Fibroblast of skin of back (primary cell): ENCODE measurements around the gene TADA3.

ENCODE experiments used
- DNase-seq: peaks from one replicate; pipeline ENCODE4 v3.0.0-alpha.2; 2013

TADA3 gene

GRCh38 chr3:9809615-9810432 is 17.6 kb upstream of the TADA3 start, which contains the start of gene TTLL3:
TSS of gene TTLL3 (plus strand) at chr3:9810262. CDS start at chr3:9810662, 400 bp downstream.
- DNase-seq: peak; percentile 63

- DNase-seq: no peak
Observed at GRCh38 chr3:9809239-9809614, 17.0 kb upstream of the TADA3 start.

GRCh38 chr3:9808345-9809037 is 16.2 kb upstream of the TADA3 start:
- DNase-seq: peak; percentile 29

- DNase-seq: no peak
Observed at GRCh38 chr3:9807981-9808344, 15.7 kb upstream of the TADA3 start.

- no peak for DNase-seq
Observed at GRCh38 chr3:9806688-9807589, 14.7 kb upstream of the TADA3 start.

- no peak for DNase-seq
Observed at GRCh38 chr3:9806137-9806536, 13.9 kb upstream of the TADA3 start.

- no peak for DNase-seq
Observed at GRCh38 chr3:9804996-9805395, 12.7 kb upstream of the TADA3 start.

GRCh38 chr3:9803494-9803893 is 11.2 kb upstream of the TADA3 start:
- no peak for DNase-seq

GRCh38 chr3:9800529-9800928 is 8.3 kb upstream of the TADA3 start:
- no peak for DNase-seq

GRCh38 chr3:9797196-9797945 is 5.1 kb upstream of the TADA3 start:
- no peak for DNase-seq

GRCh38 chr3:9795207-9795606 is 2.9 kb upstream of the TADA3 start:
- DNase-seq: no peak

GRCh38 chr3:9794400-9794799 is 2.1 kb upstream of the TADA3 start:
- no peak for DNase-seq

- DNase-seq: peak; percentile 56
Observed at GRCh38 chr3:9793161-9793781, 998 bp upstream of the TADA3 start.

- no peak for DNase-seq
Observed at GRCh38 chr3:9791790-9792404, 376 bp downstream of the TADA3 start.

GRCh38 chr3:9791127-9791526 is 1.1 kb downstream of the TADA3 start:
- DNase-seq: no peak

- no peak for DNase-seq
Observed at GRCh38 chr3:9787714-9788113, 4.6 kb downstream of the TADA3 start.

- no peak for DNase-seq
Observed at GRCh38 chr3:9786825-9787669, 5.2 kb downstream of the TADA3 start.

GRCh38 chr3:9786209-9786739 is 6.0 kb downstream of the TADA3 start:
- no peak for DNase-seq

GRCh38 chr3:9785602-9786001 is 6.7 kb downstream of the TADA3 start:
- no peak for DNase-seq

- peak; percentile 44 for DNase-seq
Observed at GRCh38 chr3:9784965-9785364, 7.3 kb downstream of the TADA3 start.
